GM19025 (cell line): ENCODE results near the gene INTS1.

Source experiments
- ATAC-seq: cut with Tn5 transposase; IDR thresholded peaks from one replicate; pipeline ENCODE4 v1.9.1; 2021; ENCODE audit warnings: mild to moderate bottlenecking, low read depth, moderate library complexity; ENCODE audit not compliant: unreplicated experiment

INTS1 gene

GRCh38 chr7:1468203-1468602 lies 36.0 kb downstream of the INTS1 start:
- no peak for ATAC-seq

DNA sequence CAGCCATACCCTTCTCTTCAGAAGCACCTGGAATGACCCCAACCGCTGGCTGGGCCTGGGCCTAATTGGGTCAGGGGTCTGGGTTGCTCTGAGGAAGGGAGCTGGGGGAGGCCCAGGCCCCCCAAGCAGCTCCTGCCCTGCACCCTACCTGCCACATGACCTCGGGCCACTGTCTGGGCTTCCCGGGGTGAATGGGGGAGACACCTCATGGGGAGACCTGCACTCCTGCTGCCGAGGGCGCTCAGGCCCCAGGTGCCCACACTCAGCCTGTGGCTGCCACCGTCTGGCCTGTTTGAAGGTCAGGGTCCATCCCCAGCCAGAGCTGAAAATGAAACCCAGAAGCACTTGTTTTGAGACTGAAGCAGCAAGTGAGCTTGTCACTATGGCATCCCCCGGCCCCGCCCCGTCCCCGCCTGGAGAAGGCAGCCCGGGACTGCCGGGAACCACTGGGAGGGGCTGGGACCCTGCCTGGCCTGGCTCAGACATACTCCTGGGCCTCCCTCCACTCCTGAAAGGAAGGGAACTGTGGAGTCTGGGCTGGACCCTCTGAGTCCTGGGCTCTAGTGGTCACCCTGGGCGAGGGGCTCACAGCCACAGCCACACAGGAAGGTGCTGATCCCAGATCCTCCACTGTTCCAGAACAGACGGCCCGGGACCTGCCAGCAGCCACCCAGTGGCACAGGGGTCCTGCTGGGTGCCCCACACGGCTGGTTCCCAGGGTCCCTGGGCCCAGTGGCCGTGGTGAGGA lies 37.5 kb downstream of the INTS1 start:
- ATAC-seq, result no peak

GRCh38 chr7:1464694-1465093 lies 39.5 kb downstream of the INTS1 start:
- no peak for ATAC-seq

- no peak for ATAC-seq
Measured at GRCh38 chr7:1463676-1464223, 40.4 kb downstream of the INTS1 start.

DNA sequence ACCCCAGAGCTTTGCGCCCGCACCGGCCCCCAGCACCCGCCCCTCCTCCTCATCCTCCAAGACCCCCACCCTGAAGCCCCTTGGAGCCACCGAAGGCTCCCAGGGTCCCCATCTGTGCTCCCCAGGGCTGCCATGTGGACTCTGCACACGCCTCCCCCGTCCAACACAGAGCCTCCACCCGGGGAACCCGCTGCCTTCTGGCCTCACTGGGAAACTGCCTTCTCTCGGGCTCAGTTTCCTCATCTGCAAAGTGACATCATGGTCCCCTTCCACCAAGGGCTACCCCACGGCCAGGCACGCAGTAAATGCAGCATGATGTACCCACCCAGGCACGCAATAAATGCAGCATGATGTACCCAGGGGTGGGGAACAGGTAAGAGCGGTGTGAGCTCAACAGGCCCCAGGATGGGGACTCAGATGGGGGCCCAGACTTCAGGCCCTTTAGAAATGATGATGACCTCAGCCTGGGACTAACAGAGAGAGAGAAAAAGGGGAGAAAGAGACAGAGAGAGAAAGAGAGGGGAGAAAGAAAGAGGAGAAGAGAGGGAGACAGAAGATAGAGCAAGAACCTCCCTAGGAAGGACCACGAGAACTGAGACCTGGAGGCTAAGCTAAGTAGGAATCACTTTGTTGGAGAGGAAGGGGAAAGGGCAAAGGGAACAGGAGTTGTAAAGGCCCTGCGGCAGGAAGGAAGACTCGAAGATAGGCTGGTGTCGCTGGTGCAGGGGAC lies 42.4 kb downstream of the INTS1 start:
- no peak for ATAC-seq

GRCh38 chr7:1460821-1461645 lies 43.2 kb downstream of the INTS1 start:
- ATAC-seq, result no peak

GRCh38 chr7:1459920-1460820 lies 44.0 kb downstream of the INTS1 start:
- ATAC-seq, result no peak

GRCh38 chr7:1459512-1459892 lies 44.7 kb downstream of the INTS1 start:
- peak; percentile 95 for ATAC-seq

DNA sequence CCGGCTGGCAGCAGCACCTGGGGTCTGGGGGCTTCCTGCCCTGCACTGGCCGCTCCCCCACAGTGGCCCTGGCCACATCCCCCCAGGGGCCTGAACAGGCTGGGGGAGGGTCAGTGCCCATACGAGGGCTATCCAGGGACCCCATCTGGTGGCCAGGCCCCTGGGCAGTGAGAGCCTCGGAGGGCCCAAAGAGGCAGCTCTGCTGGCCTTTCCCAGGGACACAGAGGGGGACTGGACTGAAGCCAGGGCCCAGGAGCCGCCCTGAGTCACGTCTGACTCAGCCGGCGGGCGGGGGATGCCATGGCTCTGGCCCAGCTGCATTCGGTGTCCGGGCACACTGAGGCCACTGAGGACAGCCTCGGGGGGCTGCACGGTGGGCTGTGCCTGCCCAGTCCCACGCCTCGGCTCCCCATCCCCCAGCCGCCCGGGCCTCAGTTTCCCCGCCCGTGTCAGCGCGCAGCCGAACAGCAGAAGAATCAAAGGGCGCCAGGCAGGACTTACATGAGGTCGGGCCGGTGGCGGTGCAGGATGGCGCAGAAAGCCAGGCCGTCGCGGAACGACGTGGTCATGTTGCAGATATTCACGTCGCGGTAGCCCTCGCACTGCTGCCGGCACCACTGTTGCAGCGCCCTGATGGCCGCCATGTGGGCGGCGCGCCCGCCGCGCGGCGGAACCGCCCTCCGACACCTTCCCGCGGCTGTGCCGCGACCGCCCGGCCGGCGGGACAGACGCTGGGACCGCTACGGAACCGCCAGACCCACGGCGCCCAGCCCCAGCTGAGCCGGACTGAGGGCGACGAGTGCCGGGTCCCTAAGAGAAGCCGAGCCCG lies 45.3 kb downstream of the INTS1 start, which contains the start of gene MICALL2:
Gene MICALL2, minus strand, starts transcription at position 788 of the 829 bp plus-strand sequence. Its CDS starts 144 bp downstream, at position 644.
- peak; percentile 25 for ATAC-seq

GRCh38 chr7:1457949-1458682 lies 46.1 kb downstream of the INTS1 start:
- no peak for ATAC-seq

- no peak for ATAC-seq
Measured at GRCh38 chr7:1457059-1457948, 46.9 kb downstream of the INTS1 start.

DNA sequence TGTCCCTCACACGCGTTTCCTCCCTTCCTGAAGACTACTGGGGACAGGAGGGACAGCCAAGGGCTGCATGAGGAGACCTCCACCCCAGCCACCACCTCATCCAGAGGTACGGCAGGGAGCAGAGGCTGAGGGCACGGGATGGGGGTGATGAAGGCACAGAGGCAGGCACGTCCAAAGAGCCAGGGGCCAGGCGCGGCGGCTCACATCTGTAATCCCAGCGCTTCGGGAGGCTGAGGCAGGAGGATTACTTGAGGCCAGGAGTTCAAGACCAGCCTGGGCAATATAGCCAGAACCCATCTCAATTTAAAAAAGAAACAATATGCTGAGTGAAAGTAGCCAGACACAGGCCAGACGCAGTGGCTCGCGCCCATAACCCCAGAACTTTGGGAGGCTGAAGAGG lies 48.2 kb downstream of the INTS1 start:
- no peak for ATAC-seq

DNA sequence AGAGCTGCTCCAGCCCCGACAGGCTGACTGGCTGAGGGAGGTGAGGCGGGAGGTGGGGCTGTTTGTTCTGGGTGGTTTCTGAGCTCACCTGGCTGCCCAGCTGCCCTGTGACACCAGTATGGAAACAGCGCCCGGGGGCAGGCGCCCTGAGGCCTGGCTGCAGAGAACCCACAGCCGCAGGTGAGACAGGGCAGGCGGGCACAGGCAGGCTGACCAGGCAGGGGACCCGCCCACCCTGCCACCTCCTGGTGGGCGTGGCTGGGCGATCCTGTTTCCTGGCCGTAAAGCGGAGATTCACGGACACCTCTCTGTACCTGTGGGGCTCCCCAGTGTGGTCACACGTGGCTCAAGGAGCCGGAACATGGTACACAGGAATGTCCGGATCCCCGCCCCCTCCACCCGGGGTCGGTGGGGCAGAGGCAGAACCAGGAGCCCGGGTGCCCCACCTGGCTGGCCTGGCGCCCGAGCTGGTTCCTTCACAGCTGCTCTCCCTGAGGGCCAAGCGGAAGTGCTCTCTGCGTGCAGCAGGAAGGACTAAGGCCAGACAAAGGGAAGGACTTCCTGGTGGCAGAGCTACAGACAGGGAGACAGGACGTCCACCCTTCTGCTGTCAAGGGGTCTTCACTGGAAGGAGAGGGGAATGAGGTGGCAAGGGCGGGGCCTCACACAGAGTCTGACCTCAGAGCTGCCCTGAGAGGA lies 48.8 kb downstream of the INTS1 start:
- ATAC-seq, result no peak

DNA sequence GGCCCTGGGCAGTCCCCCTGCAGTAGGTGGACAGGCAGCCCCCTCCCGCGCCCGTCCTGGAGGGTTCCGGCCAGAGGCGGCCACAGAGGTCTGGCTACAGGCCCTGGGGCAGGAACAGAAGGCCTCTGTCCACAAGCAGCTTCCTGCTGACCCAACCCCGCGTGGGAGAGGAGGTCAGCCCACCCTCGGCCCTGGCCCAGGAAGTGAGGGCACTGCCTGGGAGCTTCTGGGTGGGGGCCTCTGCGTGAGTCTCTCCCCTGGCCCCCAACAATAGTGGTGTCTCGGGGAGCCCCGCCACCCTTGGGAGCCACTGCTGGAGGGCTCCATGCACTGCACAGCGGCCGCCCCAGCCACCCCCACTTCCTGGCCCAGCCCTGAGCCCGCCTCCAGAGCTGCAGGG lies 49.6 kb downstream of the INTS1 start:
- no peak for ATAC-seq

DNA sequence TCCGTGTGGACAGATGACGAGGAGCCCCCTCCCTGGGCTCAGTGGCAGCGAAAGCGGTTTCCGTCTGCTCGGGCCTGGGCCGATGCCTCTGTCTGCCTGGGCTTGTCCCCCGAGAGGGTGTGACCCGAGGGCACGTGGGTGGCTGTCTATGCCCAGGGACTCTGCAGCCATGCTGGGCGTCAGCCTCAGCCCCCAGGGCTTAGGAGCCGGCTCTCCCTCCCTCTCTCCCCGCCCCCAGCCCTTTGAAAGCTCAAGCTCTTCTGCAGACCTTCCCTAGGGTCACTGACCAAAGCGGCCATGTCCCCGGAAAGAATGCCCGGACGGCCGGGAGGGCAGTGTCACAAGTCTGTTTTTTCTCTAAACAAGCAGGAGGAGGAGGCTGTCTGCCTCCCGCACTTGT lies 52.0 kb downstream of the INTS1 start:
- ATAC-seq, result no peak

DNA sequence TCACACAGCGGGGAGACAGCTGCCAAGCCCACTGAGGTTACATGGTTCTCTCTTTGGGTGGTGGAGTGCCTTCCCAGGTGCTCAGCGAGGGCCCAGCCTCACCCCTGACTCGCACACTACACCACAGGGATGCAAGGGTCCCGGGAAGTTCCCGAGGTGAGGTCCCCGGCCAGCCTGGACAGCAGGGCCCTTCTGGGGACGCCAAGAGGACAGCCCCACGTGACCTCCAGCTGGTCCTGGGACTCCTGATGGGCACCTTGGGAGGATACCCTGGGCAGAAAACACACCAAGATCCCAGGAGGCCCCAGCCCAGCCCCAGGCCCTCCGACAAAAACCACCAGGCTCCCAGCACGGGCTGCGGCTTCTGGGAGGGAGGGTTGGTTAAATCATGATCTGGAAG lies 53.2 kb downstream of the INTS1 start:
- ATAC-seq, result no peak

- ATAC-seq, result no peak
Measured at GRCh38 chr7:1450431-1450830, 53.8 kb downstream of the INTS1 start.
